K562 (cell line): ENCODE measurements around the gene ZSCAN21. TPM values are rescaled to one million over a fixed set of nuclear protein-coding genes. Genes with fewer than 3 reads are reported as not detected.
A peak's percentile ranks its signal among the peaks of the same experiment; 100 is the strongest.

Experiments used
- ATAC-seq: fragments of 200-7000 bp; cut with Tn5 transposase; 3 replicates; pipeline ENCODE4 v1.9.1; 2020; ENCODE audit warnings: moderate library complexity
- BruUV-seq: library from RNA; stranded (reverse); fragments of 400-500 nt; replicated peaks from 2 replicates; lab custom pipeline; 2021; lab: Mats Ljungman, UMichigan
- CTCF ChIA-PET: fragments of 300-600 bp; formaldehyde crosslinking; extraction: SDS; loops from one replicate; lab custom pipeline; 2021; ENCODE audit warnings: low intra/inter-chr PET ratio; lab: Yijun Ruan, JAX
- POLR2A ChIA-PET: fragments of 300-600, 350-650 bp; sonication (Branson Sonifier 250); formaldehyde crosslinking; extraction: SDS; loops from one replicate; lab custom pipeline; 2021; ENCODE audit warnings: antibody characterized with exemption, inconsistent platforms; lab: Yijun Ruan, JAX
- DNase-seq, 4 experiments: peaks; one replicate each; pipeline versions ENCODE4 v3.0.0 to v3.0.0-alpha.2; 2011 to 2018; ENCODE audit warnings: low spot score in 3 of 4, mixed read lengths in 3 of 4; ENCODE audit errors: extremely low read depth in 1 of 4
- FAIRE-seq: peaks from 2 replicates; lab custom pipeline; 2011; peaks lifted over from hg19 to GRCh38; lab: Jason Lieb, UNC
- H2AFZ ChIP-seq: 2 replicates; pipeline ENCODE4 v1.6.0; 2011; ENCODE audit warnings: low read depth, low read length, control low read depth, inconsistent platforms
- H3K27ac ChIP-seq: fragments of 200-600 bp; 3 replicates; pipeline ENCODE4 v1.8.0; 2011; ENCODE audit warnings: low read depth, mild to moderate bottlenecking, control low read depth, inconsistent platforms, low read length, moderate library complexity, mixed read lengths; ENCODE audit errors: extremely low read depth
- H3K27me3 ChIP-seq, 2 experiments: fragments of 300-600 bp in 1 of 2; 2 replicates in 1 of 2; 3 replicates in 1 of 2; pipeline versions ENCODE4 v1.6.0 to v1.8.0; 2011; ENCODE audit warnings: inconsistent platforms in 2 of 2, low read length in 2 of 2, mild to moderate bottlenecking in 1 of 2, mixed read lengths in 1 of 2, moderate library complexity in 1 of 2; ENCODE audit not compliant: control insufficient read depth in 2 of 2, insufficient read depth in 2 of 2
- H3K36me3 ChIP-seq: fragments of 300-600 bp; 3 replicates; pipeline ENCODE4 v1.8.0; 2011; ENCODE audit warnings: mild to moderate bottlenecking, low read length, inconsistent platforms; ENCODE audit not compliant: control insufficient read depth, insufficient read depth
- H3K4me1 ChIP-seq, 2 experiments: fragments of 200-600 bp in 1 of 2; replicated peaks in 1 of 2; 2 replicates in 1 of 2; 3 replicates in 1 of 2; pipeline versions ENCODE4 v1.5.1 to v1.8.0; 2011; ENCODE audit warnings: inconsistent platforms in 2 of 2, low read length in 2 of 2, mild to moderate bottlenecking in 1 of 2, mixed read lengths in 1 of 2, moderate library complexity in 1 of 2; ENCODE audit not compliant: control insufficient read depth in 2 of 2, insufficient read depth in 2 of 2
- H3K4me2 ChIP-seq: 2 replicates; pipeline ENCODE4 v1.6.1; 2011; ENCODE audit warnings: low read length, control low read depth, inconsistent platforms, mixed read lengths; ENCODE audit not compliant: insufficient read depth
- H3K4me3 ChIP-seq: fragments of 200-600 bp; sonication (generic), shearing (Covaris generic); 2 replicates; pipeline ENCODE4 v1.5.1; 2016; ENCODE audit warnings: control low read depth, inconsistent platforms
- H3K79me2 ChIP-seq: fragments of 200-600 bp; 3 replicates; pipeline ENCODE4 v1.8.0; 2011; ENCODE audit warnings: low read length, inconsistent platforms; ENCODE audit not compliant: control insufficient read depth, insufficient read depth
- H3K9ac ChIP-seq, 2 experiments: 2 replicates each; pipeline versions ENCODE4 v1.6.0 to v1.6.1; 2011; ENCODE audit warnings: low read depth in 2 of 2, low read length in 2 of 2, control low read depth in 1 of 2, inconsistent platforms in 1 of 2, mild to moderate bottlenecking in 1 of 2, mixed read lengths in 1 of 2; ENCODE audit not compliant: insufficient read depth in 1 of 2
- H3K9me1 ChIP-seq: one replicate; pipeline ENCODE4 v1.6.0; 2011; ENCODE audit warnings: inconsistent platforms, mild to moderate bottlenecking, low read length, moderate library complexity; ENCODE audit not compliant: control insufficient read depth, insufficient read depth
- H3K9me3 ChIP-seq: replicated peaks from 2 replicates; pipeline ENCODE4 v1.5.1; 2011; ENCODE audit warnings: low read depth, low read length, inconsistent platforms; ENCODE audit not compliant: control insufficient read depth, insufficient read depth
- H4K20me1 ChIP-seq: replicated peaks from 2 replicates; pipeline ENCODE4 v1.6.1; 2011; ENCODE audit warnings: low read length, inconsistent platforms, mixed read lengths; ENCODE audit not compliant: control insufficient read depth, insufficient read depth
- CHCHD3 ChIP-seq: fragments of 250-450 bp; sonication (Bioruptor Pico); IDR thresholded peaks from 2 replicates; pipeline ENCODE4 v2.1.2; 2022; ENCODE audit warnings: mild to moderate bottlenecking
- POLR2AphosphoS5 ChIP-seq: IDR thresholded peaks from 2 replicates; pipeline ENCODE4 v1.6.1; 2011; ENCODE audit warnings: mild to moderate bottlenecking, low read depth, low read length, moderate library complexity; ENCODE audit not compliant: control insufficient read depth, insufficient read depth
- ZFP91 ChIP-seq: sonication (generic); formaldehyde crosslinking; IDR thresholded peaks from 2 replicates; pipeline ENCODE4 v1.8.0; 2022; ENCODE audit warnings: mild to moderate bottlenecking, missing genetic modification reagents
- WGBS: fragments of 100-300 bp; shearing (Covaris generic); methylation state at CpG from one replicate; pipeline ENCODE4 v1.1.6; 2016; ENCODE audit warnings: low coverage, mixed read lengths; ENCODE audit not compliant: insufficient coverage; ENCODE audit errors: missing lambda C conversion rate; 5-methylcytosine and 5-hydroxymethylcytosine counted together
- in situ Hi-C: fragments of 300-500 bp; cut with MboI; formaldehyde crosslinking; loops from 4 replicates; pipeline ENCODE4 v1.15.0; 2018; ENCODE audit warnings: inconsistent platforms, mixed read lengths
- intact Hi-C: fragments of 100-400 bp; cut with micrococcal nuclease; formaldehyde crosslinking; loops from 2 replicates; pipeline ENCODE4 v1.14.2; 2022
- polyA plus RNA-seq, 8 experiments: library from polyadenylated mRNA; depleted of rRNA in 4 of 8; stranded (reverse) in 5 of 8; unstranded in 3 of 8; fragments of >200 nt; fragmentation: Nextera tagmentation in 2 of 8; fragmentation: Illumina TruSeq in 1 of 8; extraction: Ambion mirVana in 2 of 8; extraction: Trizol in 1 of 8; gene quantifications; 2 replicates each; pipeline versions ENCODE4 v1.2.1 to v1.2.3, GENCODE V29; 2011 to 2014; ENCODE audit warnings: inconsistent platforms in 1 of 8, missing spikeins in 1 of 8
- total RNA-seq, 7 experiments: library from RNA; depleted of rRNA in 6 of 7; stranded (reverse); fragments of >200 nt in 6 of 7; fragmentation: Illumina TruSeq in 2 of 7; extraction: Trizol in 2 of 7; gene quantifications; 2 replicates each; pipeline versions ENCODE4 v1.2.1 to v1.2.3, GENCODE V29; 2011 to 2021; ENCODE audit warnings: low replicate concordance in 1 of 7

The ZSCAN21 gene
- total and polyA plus RNA-seq, 9 of the 15 experiments (the other 6 are each of a cell fraction or from before 2014, with no cell fraction given): 5.9 to 15.5 (median 13.2) TPM

DNA sequence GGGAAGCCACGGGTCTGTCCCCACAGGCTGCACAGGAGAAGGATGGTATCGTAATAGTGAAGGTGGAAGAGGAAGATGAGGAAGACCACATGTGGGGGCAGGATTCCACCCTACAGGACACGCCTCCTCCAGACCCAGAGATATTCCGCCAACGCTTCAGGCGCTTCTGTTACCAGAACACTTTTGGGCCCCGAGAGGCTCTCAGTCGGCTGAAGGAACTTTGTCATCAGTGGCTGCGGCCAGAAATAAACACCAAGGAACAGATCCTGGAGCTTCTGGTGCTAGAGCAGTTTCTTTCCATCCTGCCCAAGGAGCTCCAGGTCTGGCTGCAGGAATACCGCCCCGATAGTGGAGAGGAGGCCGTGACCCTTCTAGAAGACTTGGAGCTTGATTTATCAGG is 26.0 kb upstream of the ZSCAN21 start:
- DNase-seq (no peak), ATAC-seq (no peak), FAIRE-seq (no peak)
- ChIA-PET POLR2A (interaction anchor here (1.7 kb wide), 1 partner anchor 8 kb away, joined by 9 read pairs; the partner anchor contains the start of gene ZKSCAN1), CTCF (no interaction called here)
- Histone ChIP-seq H3K27ac (no peak overlapping the region), H2AFZ (no peak overlapping the region), H3K9me3 (no peaks in the 10 kb centered on the region), H3K9me1 (no peaks in the 10 kb centered on the region), H3K4me3 (no peak overlapping the region), H3K9ac (peak overlapping the region in 1 of 2 experiments; percentile 33; a peak in 1 of 4 replicates), H3K4me2 (no peak overlapping the region), H3K79me2 (peaks cover 36% of the 10 kb centered on the region), H3K4me1 (peaks cover 0 to 4% of the 10 kb centered on the region in 2 experiments; a peak in 1 of 5 replicates), H3K27me3 (no peaks in the 10 kb centered on the region), H4K20me1 (peaks cover 9% of the 10 kb centered on the region), H3K36me3 (peaks cover 70% of the 10 kb centered on the region)
- intact Hi-C loops: no loop called here
- in situ Hi-C loops: no loop called here
- 97% methylated on average over 12 of the region's 12 CpGs for WGBS
- TF ChIP-seq POLR2AphosphoS5: peak; percentile 24; the same call in 1 of the 2 replicates
- no peak for TF ChIP-seq ZFP91 (CRISPR knock-in tag)
- no peak for TF ChIP-seq CHCHD3
- no TSS peak for BruUV-seq
